H1 (cell line): ENCODE data around the gene FBXO41. TPM values are rescaled to one million over a fixed set of nuclear protein-coding genes. Genes with fewer than 3 reads are reported as not detected.

ENCODE experiments used
- ASH2L ChIP-seq: fragments of 200-600, 300-600 bp; sonication (generic); IDR thresholded peaks from one replicate; pipeline ENCODE4 v1.7.1; 2017; ENCODE audit warnings: low read length
- BCL11A ChIP-seq, 2 experiments: IDR thresholded peaks; one replicate each; pipeline ENCODE4 v1.6.1; 2011; ENCODE audit warnings: low read depth in 2 of 2, low read length in 2 of 2, mild to moderate bottlenecking in 2 of 2
- CHD1 ChIP-seq: IDR thresholded peaks from 2 replicates; pipeline ENCODE4 v1.6.1; 2012; ENCODE audit warnings: low read depth, low read length, improper control_type of control experiment
- CTCF ChIP-seq, 3 experiments: IDR thresholded peaks; 1 replicate in 2 of 3; 2 replicates in 1 of 3; pipeline versions ENCODE4 v1.5.1 to v1.6.1; 2011; ENCODE audit warnings: low read length in 3 of 3, mild to moderate bottlenecking in 3 of 3, inconsistent platforms in 2 of 3, low read depth in 1 of 3, moderate library complexity in 1 of 3; ENCODE audit not compliant: insufficient read depth in 1 of 3; ENCODE audit errors: control extremely low read depth in 1 of 3
- EZH2 ChIP-seq: fragments of 200-600 bp; sonication (generic); IDR thresholded peaks from 2 replicates; pipeline ENCODE4 v1.7.1; 2012; ENCODE audit warnings: low read depth, mild to moderate bottlenecking, moderate library complexity, low read length, inconsistent platforms; ENCODE audit not compliant: severe bottlenecking
- KDM1A ChIP-seq: fragments of 200-600, 300-600 bp; sonication (generic); IDR thresholded peaks from 2 replicates; pipeline ENCODE4 v1.7.1; 2016; ENCODE audit warnings: mild to moderate bottlenecking, low read length, borderline replicate concordance
- MAFK ChIP-seq: IDR thresholded peaks from 2 replicates; pipeline ENCODE4 v1.6.1; 2012; ENCODE audit warnings: low read depth, mild to moderate bottlenecking, improper control_type of control experiment, low read length
- POLR2A ChIP-seq, 2 experiments: IDR thresholded peaks; 1 replicate in 1 of 2; 2 replicates in 1 of 2; pipeline ENCODE4 v1.6.1; 2011; ENCODE audit warnings: low read depth in 2 of 2, low read length in 2 of 2, mild to moderate bottlenecking in 2 of 2; ENCODE audit errors: control extremely low read depth in 1 of 2
- RFX5 ChIP-seq: IDR thresholded peaks from 2 replicates; pipeline ENCODE4 v1.6.1; 2011; ENCODE audit warnings: low read depth, low read length, improper control_type of control experiment, borderline replicate concordance
- RXRA ChIP-seq: IDR thresholded peaks from 2 replicates; pipeline ENCODE4 v1.6.1; 2011; ENCODE audit warnings: low read depth, mild to moderate bottlenecking, low read length, moderate library complexity; ENCODE audit not compliant: insufficient read depth
- SUZ12 ChIP-seq: fragments of 200-600 bp; sonication (generic); IDR thresholded peaks from 2 replicates; pipeline ENCODE4 v1.6.1; 2012; ENCODE audit warnings: mild to moderate bottlenecking, inconsistent platforms, low read length, moderate library complexity, mixed read lengths
- TAF1 ChIP-seq: IDR thresholded peaks from 2 replicates; pipeline ENCODE4 v1.6.1; 2011; ENCODE audit warnings: mild to moderate bottlenecking, low read depth, low read length
- TBP ChIP-seq: IDR thresholded peaks from 2 replicates; pipeline ENCODE4 v1.6.1; 2011; ENCODE audit warnings: low read depth, low read length, improper control_type of control experiment
- TCF12 ChIP-seq: IDR thresholded peaks from 2 replicates; pipeline ENCODE4 v1.6.1; 2011; ENCODE audit warnings: low read depth, mild to moderate bottlenecking, low read length
- polyA plus RNA-seq, 7 experiments: library from polyadenylated mRNA; depleted of rRNA in 3 of 7; stranded (reverse) in 5 of 7; unstranded in 2 of 7; fragments of >200 nt in 5 of 7; fragments of 200-250 nt in 2 of 7; gene quantifications; 1 replicate in 5 of 7; 2 replicates in 1 of 7; 4 replicates in 1 of 7; pipeline versions ENCODE4 v1.2.1 to v1.2.3, GENCODE V29; 2011 to 2013; ENCODE audit warnings: missing spikeins in 2 of 7, mixed read lengths in 2 of 7
- total RNA-seq: library from RNA; stranded (reverse); fragmentation: NEBNext Ultra II Directional; extraction: Animal tissue kit (Norgen Biotek cat#: 25700); gene quantifications from 2 replicates; pipeline ENCODE4 v1.2.1, GENCODE V29; 2021

The FBXO41 gene
- total and polyA plus RNA-seq, 2 of the 8 experiments (the other 6 are each of a cell fraction or from before 2014, with no cell fraction given), result 11.2 to 14.3 TPM

DNA sequence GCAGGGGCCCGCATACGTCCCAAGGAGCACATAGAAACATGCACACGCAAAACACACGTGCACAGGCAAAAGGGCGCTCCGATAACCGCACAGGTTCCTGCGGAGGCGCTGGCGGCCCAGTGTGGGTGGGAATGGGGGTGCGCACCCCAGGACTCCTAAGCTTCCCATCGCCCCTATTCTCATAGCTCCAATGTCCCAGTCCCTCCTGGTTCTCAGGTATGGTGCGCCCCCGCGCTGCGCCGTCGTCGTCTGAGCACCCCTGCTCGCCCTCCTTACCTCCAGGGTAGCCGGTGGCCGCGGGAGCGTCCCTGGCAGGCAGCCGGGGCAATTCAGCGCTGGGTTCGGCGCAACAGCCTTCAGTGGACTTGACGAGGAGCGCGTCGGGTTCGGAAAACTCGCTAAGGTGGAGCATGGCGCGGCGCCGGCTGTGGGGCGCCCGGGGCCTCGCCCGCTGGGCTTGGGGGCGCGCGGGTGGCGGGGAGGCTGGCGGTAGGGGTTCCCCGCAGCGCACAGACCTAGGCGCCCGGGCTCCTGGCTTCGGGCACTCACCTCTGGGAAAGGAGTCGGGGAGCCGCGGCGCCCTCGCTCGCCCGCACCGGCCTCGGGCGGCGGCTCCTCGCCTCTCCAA lies 8.7 kb upstream of the FBXO41 start (continued):
- TF ChIP-seq ASH2L (peak; percentile 74), TAF1 (no peak), POLR2A (IDR thresholded peaks at IDR 0.05; ENCODE audit: control extremely low read depth in 1 of 2, low read depth in 2 of 2, low read length in 2 of 2) (no peak), KDM1A (no peak), CTCF (IDR thresholded peaks at IDR 0.05; ENCODE audit: control extremely low read depth in 1 of 3, insufficient read depth in 1 of 3, low read depth in 1 of 3, low read length in 3 of 3) (no peak), RFX5 (no peak), SUZ12 (peak; percentile 59), EZH2 (no peak), CHD1 (no peak), TBP (no peak), MAFK (no peak), TCF12 (no peak), RXRA (no peak), BCL11A (IDR thresholded peaks at IDR 0.05; ENCODE audit: low read depth in 2 of 2, low read length in 2 of 2) (no peak)
